GM19193 (cell line): ENCODE measurements around the gene RSBN1.

Experiments
- POLR2A ChIP-seq: IDR thresholded peaks from 4 replicates; pipeline ENCODE4 v1.6.1; 2011; ENCODE audit not compliant: insufficient read depth, insufficient read length; ENCODE audit errors: extremely low read depth

Gene RSBN1

GRCh38 chr1:113802367-113803007 is 9.8 kb downstream of the RSBN1 start:
- TF ChIP-seq POLR2A: no peak

GRCh38 chr1:113800487-113800886 is 11.8 kb downstream of the RSBN1 start:
- no peak for TF ChIP-seq POLR2A

DNA sequence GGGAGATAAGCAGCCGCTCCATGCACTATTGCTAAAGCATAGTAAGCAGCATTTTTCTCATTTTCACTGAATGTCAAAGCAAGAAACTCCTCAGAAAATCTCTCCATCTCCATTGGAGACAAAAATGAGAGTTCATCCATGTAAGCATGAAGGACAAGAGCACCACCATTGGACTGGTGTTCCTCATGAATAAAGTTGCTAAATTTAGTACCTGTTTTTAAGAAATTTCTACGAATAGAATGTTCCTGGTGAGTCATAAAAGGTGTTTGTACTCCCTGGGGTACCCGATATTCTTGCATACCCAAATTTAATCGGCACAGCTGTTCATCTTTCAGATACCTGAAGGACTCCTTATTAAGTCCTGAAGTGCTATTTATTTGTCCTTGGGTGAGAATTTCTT is 14.8 kb downstream of the RSBN1 start:
- no peak for TF ChIP-seq POLR2A

- no peak for TF ChIP-seq POLR2A
Measured at GRCh38 chr1:113793878-113794834, 18.1 kb downstream of the RSBN1 start.

GRCh38 chr1:113792986-113793385 is 19.3 kb downstream of the RSBN1 start:
- no peak for TF ChIP-seq POLR2A

GRCh38 chr1:113792471-113792870 is 19.8 kb downstream of the RSBN1 start:
- TF ChIP-seq POLR2A: no peak

GRCh38 chr1:113788802-113789201 is 23.5 kb downstream of the RSBN1 start:
- TF ChIP-seq POLR2A: no peak

DNA sequence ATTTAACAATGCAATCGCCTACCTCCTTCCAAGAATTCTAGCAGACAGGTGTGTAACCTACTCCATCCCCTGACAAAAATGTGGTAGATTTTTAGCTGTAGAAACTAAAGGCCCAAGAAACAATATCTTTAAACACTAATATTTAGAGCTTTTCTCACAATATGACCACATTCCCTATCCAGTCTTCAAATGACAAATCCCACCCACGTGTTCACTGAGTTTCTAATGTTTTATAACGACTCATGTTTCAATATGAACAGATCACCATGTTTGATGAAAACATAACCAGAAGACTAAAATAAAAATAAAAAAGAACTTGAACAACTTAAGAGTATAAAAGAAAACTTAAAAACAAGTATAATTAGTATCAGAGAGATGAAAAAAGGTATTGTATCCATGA is 24.6 kb downstream of the RSBN1 start:
- no peak for TF ChIP-seq POLR2A

GRCh38 chr1:113786069-113786468 is 26.2 kb downstream of the RSBN1 start:
- no peak for TF ChIP-seq POLR2A

GRCh38 chr1:113784104-113784779 is 28.0 kb downstream of the RSBN1 start:
- TF ChIP-seq POLR2A: no peak

DNA sequence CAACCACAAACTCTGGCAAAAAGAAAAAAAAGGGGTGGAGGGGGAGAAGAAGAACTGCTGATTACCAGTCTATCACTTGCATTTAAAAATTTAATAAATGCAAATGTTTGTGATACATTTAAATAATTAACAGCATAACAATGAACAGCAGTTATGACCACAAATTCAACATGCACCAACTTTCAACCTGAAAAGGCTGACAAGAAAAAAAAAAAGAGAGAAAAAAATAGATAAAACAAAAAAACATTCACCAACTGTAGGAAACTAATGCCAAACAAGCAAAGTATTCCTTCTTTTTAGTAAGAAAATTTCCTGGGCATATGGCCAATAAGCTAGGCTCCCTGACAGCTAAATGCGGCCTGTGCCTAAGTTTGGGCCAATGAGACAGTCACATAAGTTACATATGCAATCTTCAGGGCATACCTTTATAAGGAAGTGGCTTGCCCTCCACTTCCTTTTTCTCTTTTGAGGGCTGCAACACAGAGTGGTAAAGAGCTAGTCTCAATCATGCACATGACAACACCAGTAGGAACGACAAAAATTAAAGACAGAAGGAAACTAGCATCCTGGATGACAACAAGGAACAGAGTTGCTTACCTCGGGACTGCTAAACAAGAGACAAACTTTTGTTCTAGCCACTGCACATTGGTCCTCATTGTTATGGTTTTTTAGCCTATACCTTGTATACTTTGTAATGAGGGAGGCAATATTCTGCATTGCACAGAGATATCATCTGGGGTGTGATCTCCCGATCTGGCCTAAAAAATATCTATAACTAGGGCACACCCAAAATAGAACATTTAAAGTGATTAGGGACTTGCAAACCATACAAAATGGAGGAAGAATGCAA is 28.8 kb downstream of the RSBN1 start:
- no peak for TF ChIP-seq POLR2A

DNA sequence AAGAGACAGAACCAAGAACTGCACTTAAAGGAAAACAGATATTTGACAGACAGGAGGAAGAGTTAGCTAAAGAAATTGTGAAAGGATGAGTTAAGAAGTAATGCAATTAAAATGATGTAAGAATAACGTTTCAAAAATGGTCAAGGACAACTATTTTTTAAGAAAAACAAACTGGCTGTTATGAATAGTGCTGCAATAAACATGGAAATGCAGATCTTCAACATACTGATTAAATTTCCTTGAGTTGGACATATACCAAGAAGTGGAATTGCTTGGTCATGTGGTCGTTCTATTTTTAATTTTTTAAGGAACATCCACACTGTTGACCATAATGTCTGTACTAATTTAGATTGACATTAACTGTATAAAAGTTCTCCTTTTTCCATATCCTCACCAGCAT is 29.9 kb downstream of the RSBN1 start:
- TF ChIP-seq POLR2A: no peak

GRCh38 chr1:113780374-113781146 is 31.7 kb downstream of the RSBN1 start:
- no peak for TF ChIP-seq POLR2A

DNA sequence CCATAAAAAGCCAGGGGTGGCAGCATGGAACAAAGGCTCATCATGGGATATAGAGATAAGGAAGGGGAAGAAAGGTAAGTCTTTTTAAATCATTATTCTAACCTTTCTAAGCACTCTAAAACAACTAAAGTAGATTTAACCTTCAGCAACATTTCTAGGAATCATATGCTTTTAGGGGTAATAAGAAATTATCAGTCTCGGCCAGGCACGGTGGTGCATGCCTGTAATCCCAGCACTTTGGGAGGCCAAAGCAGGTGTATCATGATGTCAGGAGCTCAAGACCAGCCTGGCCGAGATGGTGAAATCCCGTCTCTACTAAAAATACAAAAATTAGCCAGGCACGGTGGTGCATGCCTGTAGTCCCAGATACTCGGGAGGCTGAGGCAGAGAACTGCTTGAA is 32.7 kb downstream of the RSBN1 start:
- no peak for TF ChIP-seq POLR2A
